Measurements from ENCODE around the gene XPO6.

DNA sequence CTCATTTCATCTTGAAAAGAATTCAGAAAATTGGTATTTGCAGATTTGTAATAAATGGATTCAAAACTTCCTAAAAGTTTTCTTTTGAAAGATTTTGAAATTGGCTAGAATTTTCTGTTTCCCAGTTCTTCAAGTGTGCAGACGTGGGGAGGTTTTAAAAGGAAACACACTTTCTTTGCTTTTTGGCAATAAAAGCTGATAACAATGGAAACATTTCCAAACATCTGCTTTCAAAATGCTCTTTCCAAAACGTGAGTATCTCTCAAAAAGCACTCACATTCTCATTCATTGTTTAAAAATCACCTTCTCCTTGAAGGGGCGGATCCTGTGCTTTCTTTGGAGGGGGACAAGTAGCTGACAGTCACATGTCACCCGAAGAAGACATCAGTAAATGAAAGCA is 139.7 kb downstream of the XPO6 start:
- TF ChIP-seq EZH2 (IDR thresholded peaks at IDR 0.05; ENCODE audit: borderline replicate concordance, insufficient read depth, low read length, poor library complexity, severe bottlenecking) = no peak
- TF ChIP-seq, protein P1, sequence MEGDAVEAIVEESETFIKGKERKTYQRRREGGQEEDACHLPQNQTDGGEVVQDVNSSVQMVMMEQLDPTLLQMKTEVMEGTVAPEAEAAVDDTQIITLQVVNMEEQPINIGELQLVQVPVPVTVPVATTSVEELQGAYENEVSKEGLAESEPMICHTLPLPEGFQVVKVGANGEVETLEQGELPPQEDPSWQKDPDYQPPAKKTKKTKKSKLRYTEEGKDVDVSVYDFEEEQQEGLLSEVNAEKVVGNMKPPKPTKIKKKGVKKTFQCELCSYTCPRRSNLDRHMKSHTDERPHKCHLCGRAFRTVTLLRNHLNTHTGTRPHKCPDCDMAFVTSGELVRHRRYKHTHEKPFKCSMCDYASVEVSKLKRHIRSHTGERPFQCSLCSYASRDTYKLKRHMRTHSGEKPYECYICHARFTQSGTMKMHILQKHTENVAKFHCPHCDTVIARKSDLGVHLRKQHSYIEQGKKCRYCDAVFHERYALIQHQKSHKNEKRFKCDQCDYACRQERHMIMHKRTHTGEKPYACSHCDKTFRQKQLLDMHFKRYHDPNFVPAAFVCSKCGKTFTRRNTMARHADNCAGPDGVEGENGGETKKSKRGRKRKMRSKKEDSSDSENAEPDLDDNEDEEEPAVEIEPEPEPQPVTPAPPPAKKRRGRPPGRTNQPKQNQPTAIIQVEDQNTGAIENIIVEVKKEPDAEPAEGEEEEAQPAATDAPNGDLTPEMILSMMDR (IDR thresholded peaks at IDR 0.05; ENCODE audit: poor library complexity, severe bottlenecking) = no peak
- no peak for TF ChIP-seq EP300 (conservative IDR thresholded peaks at IDR 0.05; ENCODE audit: poor library complexity, severe bottlenecking)
- no peak for TF ChIP-seq POLR2AphosphoS5 (IDR thresholded peaks at IDR 0.05)
- TF ChIP-seq TAF1 (IDR thresholded peaks at IDR 0.05; ENCODE audit: low read depth) = no peak
- no peak for TF ChIP-seq RAD21 (conservative IDR thresholded peaks at IDR 0.05)
- TF ChIP-seq MXI1 (conservative IDR thresholded peaks at IDR 0.05; ENCODE audit: poor library complexity, severe bottlenecking) = no peak
- TF ChIP-seq, protein P2, sequence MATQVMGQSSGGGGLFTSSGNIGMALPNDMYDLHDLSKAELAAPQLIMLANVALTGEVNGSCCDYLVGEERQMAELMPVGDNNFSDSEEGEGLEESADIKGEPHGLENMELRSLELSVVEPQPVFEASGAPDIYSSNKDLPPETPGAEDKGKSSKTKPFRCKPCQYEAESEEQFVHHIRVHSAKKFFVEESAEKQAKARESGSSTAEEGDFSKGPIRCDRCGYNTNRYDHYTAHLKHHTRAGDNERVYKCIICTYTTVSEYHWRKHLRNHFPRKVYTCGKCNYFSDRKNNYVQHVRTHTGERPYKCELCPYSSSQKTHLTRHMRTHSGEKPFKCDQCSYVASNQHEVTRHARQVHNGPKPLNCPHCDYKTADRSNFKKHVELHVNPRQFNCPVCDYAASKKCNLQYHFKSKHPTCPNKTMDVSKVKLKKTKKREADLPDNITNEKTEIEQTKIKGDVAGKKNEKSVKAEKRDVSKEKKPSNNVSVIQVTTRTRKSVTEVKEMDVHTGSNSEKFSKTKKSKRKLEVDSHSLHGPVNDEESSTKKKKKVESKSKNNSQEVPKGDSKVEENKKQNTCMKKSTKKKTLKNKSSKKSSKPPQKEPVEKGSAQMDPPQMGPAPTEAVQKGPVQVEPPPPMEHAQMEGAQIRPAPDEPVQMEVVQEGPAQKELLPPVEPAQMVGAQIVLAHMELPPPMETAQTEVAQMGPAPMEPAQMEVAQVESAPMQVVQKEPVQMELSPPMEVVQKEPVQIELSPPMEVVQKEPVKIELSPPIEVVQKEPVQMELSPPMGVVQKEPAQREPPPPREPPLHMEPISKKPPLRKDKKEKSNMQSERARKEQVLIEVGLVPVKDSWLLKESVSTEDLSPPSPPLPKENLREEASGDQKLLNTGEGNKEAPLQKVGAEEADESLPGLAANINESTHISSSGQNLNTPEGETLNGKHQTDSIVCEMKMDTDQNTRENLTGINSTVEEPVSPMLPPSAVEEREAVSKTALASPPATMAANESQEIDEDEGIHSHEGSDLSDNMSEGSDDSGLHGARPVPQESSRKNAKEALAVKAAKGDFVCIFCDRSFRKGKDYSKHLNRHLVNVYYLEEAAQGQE (IDR thresholded peaks at IDR 0.05; ENCODE audit: borderline replicate concordance) = no peak
- no peak for TF ChIP-seq SMC3 (conservative IDR thresholded peaks at IDR 0.05; ENCODE audit: poor library complexity)
